PC-9 (cell line): Measurements from ENCODE around the gene UBLCP1.

ENCODE experiments used
- EZH2 ChIP-seq: fragments of 200-600 bp; sonication (generic); IDR thresholded peaks from 2 replicates; pipeline ENCODE4 v1.8.0; 2017; ENCODE audit warnings: antibody characterized with exemption, low read depth
- TF ChIP-seq, protein P1 (sequence below): fragments of 200-600 bp; sonication (generic); conservative IDR thresholded peaks from 2 replicates; pipeline ENCODE4 v1.6.1; 2017; ENCODE audit warnings: mixed run types, antibody characterized with exemption, mild to moderate bottlenecking, moderate library complexity

- TF ChIP-seq, protein P1, sequence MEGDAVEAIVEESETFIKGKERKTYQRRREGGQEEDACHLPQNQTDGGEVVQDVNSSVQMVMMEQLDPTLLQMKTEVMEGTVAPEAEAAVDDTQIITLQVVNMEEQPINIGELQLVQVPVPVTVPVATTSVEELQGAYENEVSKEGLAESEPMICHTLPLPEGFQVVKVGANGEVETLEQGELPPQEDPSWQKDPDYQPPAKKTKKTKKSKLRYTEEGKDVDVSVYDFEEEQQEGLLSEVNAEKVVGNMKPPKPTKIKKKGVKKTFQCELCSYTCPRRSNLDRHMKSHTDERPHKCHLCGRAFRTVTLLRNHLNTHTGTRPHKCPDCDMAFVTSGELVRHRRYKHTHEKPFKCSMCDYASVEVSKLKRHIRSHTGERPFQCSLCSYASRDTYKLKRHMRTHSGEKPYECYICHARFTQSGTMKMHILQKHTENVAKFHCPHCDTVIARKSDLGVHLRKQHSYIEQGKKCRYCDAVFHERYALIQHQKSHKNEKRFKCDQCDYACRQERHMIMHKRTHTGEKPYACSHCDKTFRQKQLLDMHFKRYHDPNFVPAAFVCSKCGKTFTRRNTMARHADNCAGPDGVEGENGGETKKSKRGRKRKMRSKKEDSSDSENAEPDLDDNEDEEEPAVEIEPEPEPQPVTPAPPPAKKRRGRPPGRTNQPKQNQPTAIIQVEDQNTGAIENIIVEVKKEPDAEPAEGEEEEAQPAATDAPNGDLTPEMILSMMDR = no peak
- TF ChIP-seq EZH2 = no peak
These were observed 19.7 kb upstream of the UBLCP1 start for GRCh38 chr5:159243385-159243784.
